GM23248 (cell line): ENCODE results near the gene DENND10.

Source experiments
- EZH2 ChIP-seq: fragments of 200-600 bp; sonication (generic); IDR thresholded peaks from 2 replicates; pipeline ENCODE4 v1.6.1; 2018; ENCODE audit warnings: antibody characterized with exemption, mild to moderate bottlenecking; ENCODE audit not compliant: insufficient read depth, poor library complexity, severe bottlenecking
- EZH2phosphoT487 ChIP-seq: fragments of 200-600 bp; sonication (generic); IDR thresholded peaks from 2 replicates; pipeline ENCODE4 v1.6.1; 2018; ENCODE audit warnings: antibody characterized with exemption, moderate library complexity, mild to moderate bottlenecking, low read depth; ENCODE audit not compliant: insufficient read depth

GRCh38 chr10:119113751-119114732 lies 10.1 kb downstream of the DENND10 start:
- TF ChIP-seq EZH2 (no peak), EZH2phosphoT487 (no peak)
